HEK293T (cell line): ENCODE results near the gene NOS1.
"Not testable (repeated sequence)": the region's sequence is repeated elsewhere in the genome, so short reads cannot be mapped to it uniquely, and the experiment has no call there.

Experiments used
- CTCF ChIA-PET: fragments of 350-600 bp; formaldehyde crosslinking; extraction: SDS; loops from one replicate; lab custom pipeline; 2021; ENCODE audit warnings: antibody characterized with exemption, inconsistent platforms; lab: Yijun Ruan, JAX
- POLR2A ChIA-PET: fragments of 350-600 bp; formaldehyde crosslinking; extraction: SDS; loops from one replicate; lab custom pipeline; 2020; ENCODE audit warnings: antibody characterized with exemption, inconsistent platforms; lab: Yijun Ruan, JAX
- DNase-seq: peaks from one replicate; pipeline ENCODE4 v3.0.0; 2012; ENCODE audit warnings: mixed read lengths; ENCODE audit errors: extremely low spot score
- ARNT ChIP-seq: fragments of 450-650 bp; IDR thresholded peaks from 2 replicates; pipeline ENCODE4 v1.6.1; 2017; ENCODE audit warnings: mild to moderate bottlenecking
- BHLHE40 ChIP-seq: fragments of 450-650 bp; IDR thresholded peaks from 2 replicates; pipeline ENCODE4 v1.6.1; 2016; ENCODE audit warnings: mild to moderate bottlenecking, moderate library complexity, borderline replicate concordance
- CTBP1 ChIP-seq: fragments of 450-650 bp; IDR thresholded peaks from 2 replicates; pipeline ENCODE4 v1.6.1; 2016; ENCODE audit warnings: borderline replicate concordance
- ELF4 ChIP-seq: fragments of 450-650 bp; IDR thresholded peaks from 2 replicates; pipeline ENCODE4 v1.6.1; 2017; ENCODE audit warnings: antibody characterized with exemption
- FOXA1 ChIP-seq: fragments of 450-650 bp; IDR thresholded peaks from 2 replicates; pipeline ENCODE4 v1.6.1; 2016; ENCODE audit warnings: mild to moderate bottlenecking
- FOXK2 ChIP-seq: fragments of 450-650 bp; IDR thresholded peaks from 2 replicates; pipeline ENCODE4 v1.6.1; 2016; ENCODE audit warnings: mild to moderate bottlenecking
- FOXM1 ChIP-seq: fragments of 450-650 bp; IDR thresholded peaks from 2 replicates; pipeline ENCODE4 v1.6.1; 2017; ENCODE audit warnings: mild to moderate bottlenecking, borderline replicate concordance
- HDGF ChIP-seq: fragments of 450-650 bp; IDR thresholded peaks from 2 replicates; pipeline ENCODE4 v1.6.1; 2017; ENCODE audit warnings: antibody characterized with exemption, borderline replicate concordance
- L3MBTL2 ChIP-seq: fragments of 450-650 bp; conservative IDR thresholded peaks from 2 replicates; pipeline ENCODE4 v1.6.1; 2016; ENCODE audit warnings: mild to moderate bottlenecking
- LEF1 ChIP-seq: fragments of 450-650 bp; IDR thresholded peaks from 2 replicates; pipeline ENCODE4 v1.6.1; 2017; ENCODE audit warnings: mild to moderate bottlenecking, borderline replicate concordance
- NFRKB ChIP-seq: fragments of 450-650 bp; IDR thresholded peaks from 2 replicates; pipeline ENCODE4 v1.6.1; 2016; ENCODE audit warnings: mild to moderate bottlenecking, moderate library complexity
- PKNOX1 ChIP-seq: fragments of 450-650 bp; IDR thresholded peaks from 2 replicates; pipeline ENCODE4 v1.6.1; 2016
- SP1 ChIP-seq: fragments of 450-650 bp; IDR thresholded peaks from 2 replicates; pipeline ENCODE4 v1.6.1; 2017
- SUZ12 ChIP-seq: fragments of 450-650 bp; IDR thresholded peaks from 2 replicates; pipeline ENCODE4 v1.6.1; 2016; ENCODE audit warnings: mild to moderate bottlenecking
- TARDBP ChIP-seq: fragments of 450-650 bp; IDR thresholded peaks from 2 replicates; pipeline ENCODE4 v1.6.1; 2016
- ZNF384 ChIP-seq: fragments of 450-650 bp; IDR thresholded peaks from 2 replicates; pipeline ENCODE4 v1.6.1; 2016

The NOS1 gene

GRCh38 chr12:117188961-117189724, 172.3 kb downstream of the NOS1 start:
- CTCF ChIA-PET = interaction anchor here (0.6 kb wide), 1 partner anchor 1710 kb away, joined by 3 read pairs; no protein-coding TSS in a partner anchor
- no peak for TF ChIP-seq BHLHE40
- no peak for TF ChIP-seq PKNOX1
- no peak for TF ChIP-seq FOXK2
- TF ChIP-seq NFRKB = no peak
- TF ChIP-seq SP1 = no peak
- TF ChIP-seq TARDBP = no peak
- no peak for TF ChIP-seq SUZ12
- no peak for TF ChIP-seq HDGF

GRCh38 chr12:117188121-117188665, 173.2 kb downstream of the NOS1 start:
- POLR2A ChIA-PET = no interaction called here
- no peak for DNase-seq
- TF ChIP-seq BHLHE40 = no peak
- TF ChIP-seq FOXK2 = no peak
- TF ChIP-seq ELF4 = no peak
- TF ChIP-seq L3MBTL2 = no peak
- no peak for TF ChIP-seq ZNF384
- TF ChIP-seq FOXM1 = no peak
- no peak for TF ChIP-seq FOXA1
- no peak for TF ChIP-seq NFRKB
- TF ChIP-seq HDGF = no peak
- TF ChIP-seq CTBP1 = no peak
- no peak for TF ChIP-seq SUZ12
- TF ChIP-seq SP1 = no peak
- TF ChIP-seq LEF1 = no peak
- no peak for TF ChIP-seq PKNOX1
- no peak for TF ChIP-seq TARDBP
- TF ChIP-seq ARNT = no peak
- CTCF ChIA-PET = no interaction called here

More at GRCh38 chr12:117188961-117189724, 172.3 kb downstream of the NOS1 start:
- DNase-seq = no peak
- POLR2A ChIA-PET = no interaction called here

- CTCF ChIA-PET = no interaction called here
- POLR2A ChIA-PET = no interaction called here
- no peak for TF ChIP-seq PKNOX1
- TF ChIP-seq FOXK2 = no peak
- TF ChIP-seq CTBP1 = no peak
- TF ChIP-seq NFRKB = no peak
- TF ChIP-seq HDGF = no peak
- no peak for TF ChIP-seq FOXM1
- no peak for TF ChIP-seq ARNT
- no peak for TF ChIP-seq LEF1
- no peak for TF ChIP-seq ELF4
- no peak for TF ChIP-seq FOXA1
- TF ChIP-seq SP1 = no peak
- TF ChIP-seq L3MBTL2 = no peak
- TF ChIP-seq ZNF384 = no peak
- no peak for TF ChIP-seq BHLHE40
- TF ChIP-seq SUZ12 = no peak
- TF ChIP-seq TARDBP = no peak
- no peak for DNase-seq
These were observed 174.0 kb downstream of the NOS1 start for GRCh38 chr12:117187421-117187820.

GRCh38 chr12:117182866-117183265, 178.6 kb downstream of the NOS1 start:
- no peak for DNase-seq
- no peak for TF ChIP-seq L3MBTL2
- no peak for TF ChIP-seq FOXK2
- TF ChIP-seq CTBP1 = no peak
- no peak for TF ChIP-seq ZNF384
- no peak for TF ChIP-seq ELF4
- no peak for TF ChIP-seq HDGF
- no peak for TF ChIP-seq ARNT
- no peak for TF ChIP-seq NFRKB
- TF ChIP-seq LEF1 = no peak
- no peak for TF ChIP-seq TARDBP
- no peak for TF ChIP-seq FOXA1
- no peak for TF ChIP-seq SP1
- no peak for TF ChIP-seq BHLHE40
- TF ChIP-seq FOXM1 = no peak
- TF ChIP-seq PKNOX1 = no peak
- ChIA-PET CTCF (no interaction called here), POLR2A (no interaction called here)

- CTCF ChIA-PET, POLR2A ChIA-PET: not testable (repeated sequence)
These were observed 180.0 kb downstream of the NOS1 start for GRCh38 chr12:117181468-117181843.

More at GRCh38 chr12:117181468-117181843, 180.0 kb downstream of the NOS1 start:
- not testable (repeated sequence) for DNase-seq
